Measurements from ENCODE around the gene P2RY8.
"Not testable (repeated sequence)": the region's sequence is repeated elsewhere in the genome, so short reads cannot be mapped to it uniquely, and the experiment has no call there.

Gene P2RY8

GRCh38 chrX:1554469-1555210 is 17.7 kb upstream of the P2RY8 start:
- no peak for DNase-seq (ENCODE audit: low read depth in 2 of 2)
- H3K4me3 ChIP-seq (replicated peaks in 1 of 2; ENCODE audit: low read depth in 2 of 2, low read length in 2 of 2) = no peak overlapping the region
- no peak for TF ChIP-seq CTCF (IDR thresholded peaks at IDR 0.05; ENCODE audit: low read depth, low read length)

GRCh38 chrX:1551959-1552546 is 15.1 kb upstream of the P2RY8 start:
- DNase-seq (ENCODE audit: low read depth in 2 of 2) = no peak
- TF ChIP-seq CTCF (IDR thresholded peaks at IDR 0.05; ENCODE audit: low read depth, low read length) = no peak
- no peak overlapping the region for H3K4me3 ChIP-seq (replicated peaks in 1 of 2; ENCODE audit: low read depth in 2 of 2, low read length in 2 of 2)

GRCh38 chrX:1546691-1547251 is 9.8 kb upstream of the P2RY8 start:
- no peak for DNase-seq (ENCODE audit: low read depth in 2 of 2)
- TF ChIP-seq CTCF (IDR thresholded peaks at IDR 0.05; ENCODE audit: low read depth, low read length) = no peak
- H3K4me3 ChIP-seq (replicated peaks in 1 of 2; ENCODE audit: low read depth in 2 of 2, low read length in 2 of 2) = no peak overlapping the region

GRCh38 chrX:1545776-1546408 is 8.9 kb upstream of the P2RY8 start:
- no peak for DNase-seq (ENCODE audit: low read depth in 2 of 2)
- H3K4me3 ChIP-seq (replicated peaks in 1 of 2; ENCODE audit: low read depth in 2 of 2, low read length in 2 of 2) = no peak overlapping the region
- TF ChIP-seq CTCF (IDR thresholded peaks at IDR 0.05; ENCODE audit: low read depth, low read length) = no peak

- DNase-seq (ENCODE audit: low read depth in 2 of 2) = no peak
- no peak overlapping the region for H3K4me3 ChIP-seq (replicated peaks in 1 of 2; ENCODE audit: low read depth in 2 of 2, low read length in 2 of 2)
- no peak for TF ChIP-seq CTCF (IDR thresholded peaks at IDR 0.05; ENCODE audit: low read depth, low read length)
Observed at GRCh38 chrX:1542994-1543725, 6.2 kb upstream of the P2RY8 start.

- not testable (repeated sequence) for DNase-seq (ENCODE audit: low read depth in 2 of 2); H3K4me3 ChIP-seq (replicated peaks in 1 of 2; ENCODE audit: low read depth in 2 of 2, low read length in 2 of 2)
Observed at GRCh38 chrX:1539146-1539545, 2.2 kb upstream of the P2RY8 start.

GRCh38 chrX:1537716-1538090 is 718 bp upstream of the P2RY8 start:
- H3K4me3 ChIP-seq (replicated peaks in 1 of 2; ENCODE audit: low read depth in 2 of 2, low read length in 2 of 2); DNase-seq (ENCODE audit: low read depth in 2 of 2): not testable (repeated sequence)

Measured in cardiac fibroblast (primary cell).